ENCODE results near the gene UGT1A7.
"Not testable (repeated sequence)": the region's sequence is repeated elsewhere in the genome, so short reads cannot be mapped to it uniquely, and the experiment has no call there.

Gene UGT1A7

GRCh38 chr2:233680361-233681045, 1.2 kb upstream of the UGT1A7 start:
- no peak for DNase-seq (ENCODE audit: low spot score)

- DNase-seq (ENCODE audit: low spot score), result no peak
Measured at GRCh38 chr2:233684640-233685039, 2.9 kb downstream of the UGT1A7 start.

GRCh38 chr2:233686928-233687327, 5.2 kb downstream of the UGT1A7 start:
- DNase-seq (ENCODE audit: low spot score), result no peak

GRCh38 chr2:233688341-233688740, 6.6 kb downstream of the UGT1A7 start:
- DNase-seq (ENCODE audit: low spot score), result no peak

- no peak for DNase-seq (ENCODE audit: low spot score)
Measured at GRCh38 chr2:233689031-233689430, 7.3 kb downstream of the UGT1A7 start.

GRCh38 chr2:233689501-233689900, 7.8 kb downstream of the UGT1A7 start:
- DNase-seq (ENCODE audit: low spot score), result no peak

- DNase-seq (ENCODE audit: low spot score), result no peak
Measured at GRCh38 chr2:233690444-233690843, 8.7 kb downstream of the UGT1A7 start.

GRCh38 chr2:233691443-233692433, 10.0 kb downstream of the UGT1A7 start:
- no peak for DNase-seq (ENCODE audit: low spot score)

- no peak for DNase-seq (ENCODE audit: low spot score)
Measured at GRCh38 chr2:233692648-233693047, 10.9 kb downstream of the UGT1A7 start, which contains the start of gene UGT1A6. UGT1A6 (plus strand) TSS chr2:233692890; CDS start chr2:233693005, 115 bp downstream.

GRCh38 chr2:233693963-233694362, 12.3 kb downstream of the UGT1A7 start:
- DNase-seq (ENCODE audit: low spot score), result no peak

GRCh38 chr2:233698740-233699139, 17.0 kb downstream of the UGT1A7 start:
- no peak for DNase-seq (ENCODE audit: low spot score)

- no peak for DNase-seq (ENCODE audit: low spot score)
Measured at GRCh38 chr2:233699424-233700027, 17.8 kb downstream of the UGT1A7 start.

GRCh38 chr2:233700028-233700635, 18.4 kb downstream of the UGT1A7 start:
- DNase-seq (ENCODE audit: low spot score), result no peak

GRCh38 chr2:233700842-233701241, 19.1 kb downstream of the UGT1A7 start:
- DNase-seq (ENCODE audit: low spot score), result not testable (repeated sequence)

GRCh38 chr2:233702238-233702637, 20.5 kb downstream of the UGT1A7 start:
- DNase-seq (ENCODE audit: low spot score), result no peak

- DNase-seq (ENCODE audit: low spot score), result no peak
Measured at GRCh38 chr2:233705911-233706506, 24.3 kb downstream of the UGT1A7 start.

GRCh38 chr2:233706720-233707119, 25.0 kb downstream of the UGT1A7 start:
- DNase-seq (ENCODE audit: low spot score), result no peak

- no peak for DNase-seq (ENCODE audit: low spot score)
Measured at GRCh38 chr2:233707940-233708644, 26.4 kb downstream of the UGT1A7 start.

- DNase-seq (ENCODE audit: low spot score), result no peak
Measured at GRCh38 chr2:233708942-233709341, 27.2 kb downstream of the UGT1A7 start.

GRCh38 chr2:233711312-233712008, 29.8 kb downstream of the UGT1A7 start:
- DNase-seq (ENCODE audit: low spot score), result peak; percentile 84

Data from ecto neural progenitor cell (in vitro differentiated cells).